HG03025 (cell line): ENCODE data around the gene MKRN1.
"Not testable (repeated sequence)": the region's sequence is repeated elsewhere in the genome, so short reads cannot be mapped to it uniquely, and the experiment has no call there.

Experiments
- ATAC-seq: cut with Tn5 transposase; IDR thresholded peaks from one replicate; pipeline ENCODE4 v1.9.1; 2021; ENCODE audit warnings: mild to moderate bottlenecking, moderate library complexity; ENCODE audit not compliant: unreplicated experiment, low FRiP score

MKRN1 gene

DNA sequence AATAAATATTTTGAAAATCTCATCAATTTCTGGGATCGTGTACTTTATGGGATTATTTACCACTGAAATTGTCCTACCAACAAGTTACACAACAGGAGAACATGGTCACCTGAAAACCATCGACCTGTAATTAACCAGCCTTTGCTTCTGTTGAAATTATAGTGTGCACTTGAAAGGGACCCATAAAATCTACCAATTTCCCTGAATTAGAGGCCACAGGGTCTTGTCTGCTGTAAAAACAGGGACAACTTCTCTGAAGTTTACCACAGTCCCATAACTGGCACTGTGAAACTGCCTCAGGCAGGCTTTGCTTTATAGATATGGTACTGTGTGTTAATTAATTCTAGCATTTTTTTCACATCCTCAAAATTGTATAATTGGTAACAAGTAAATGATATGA, 37.8 kb downstream of the MKRN1 start:
- no peak for ATAC-seq

DNA sequence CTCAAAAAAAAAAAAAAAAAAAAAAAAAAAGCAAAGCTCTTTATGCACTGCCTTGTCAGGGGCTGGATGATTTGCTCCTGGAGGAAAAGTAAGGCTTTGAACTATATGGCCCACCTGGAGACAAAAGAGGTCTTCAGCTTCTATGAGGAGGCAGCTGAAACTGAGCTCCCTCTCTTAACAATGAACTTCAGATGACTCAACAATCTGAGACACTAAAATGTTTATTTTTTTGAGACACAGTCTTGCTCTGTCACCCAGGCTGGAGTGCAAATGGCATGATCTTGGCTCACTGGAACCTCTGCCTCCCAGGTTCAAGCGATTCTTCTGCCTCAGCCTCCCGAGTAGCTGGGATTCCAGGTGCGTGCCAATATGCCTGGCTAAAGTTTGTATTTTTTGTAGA, 38.7 kb downstream of the MKRN1 start:
- ATAC-seq: no peak

DNA sequence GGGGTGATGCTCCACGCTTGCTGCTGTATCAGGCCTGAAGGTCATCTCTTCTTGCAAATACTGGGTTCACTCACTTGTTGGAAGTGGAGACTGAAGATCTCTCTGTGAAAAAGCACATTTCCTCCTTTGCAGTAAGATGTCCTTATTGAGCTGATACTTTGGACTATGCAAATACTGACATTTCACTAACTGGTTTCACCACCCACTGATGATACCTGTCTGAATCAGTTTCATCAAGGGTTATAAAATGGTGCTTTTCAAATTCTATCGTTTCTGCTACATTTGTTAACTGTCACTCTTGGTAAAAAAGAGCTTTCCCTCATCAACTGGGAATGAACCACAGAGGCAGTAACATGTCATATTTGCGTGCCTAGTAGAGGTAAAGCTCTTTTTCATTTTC, 39.9 kb downstream of the MKRN1 start:
- ATAC-seq: no peak

DNA sequence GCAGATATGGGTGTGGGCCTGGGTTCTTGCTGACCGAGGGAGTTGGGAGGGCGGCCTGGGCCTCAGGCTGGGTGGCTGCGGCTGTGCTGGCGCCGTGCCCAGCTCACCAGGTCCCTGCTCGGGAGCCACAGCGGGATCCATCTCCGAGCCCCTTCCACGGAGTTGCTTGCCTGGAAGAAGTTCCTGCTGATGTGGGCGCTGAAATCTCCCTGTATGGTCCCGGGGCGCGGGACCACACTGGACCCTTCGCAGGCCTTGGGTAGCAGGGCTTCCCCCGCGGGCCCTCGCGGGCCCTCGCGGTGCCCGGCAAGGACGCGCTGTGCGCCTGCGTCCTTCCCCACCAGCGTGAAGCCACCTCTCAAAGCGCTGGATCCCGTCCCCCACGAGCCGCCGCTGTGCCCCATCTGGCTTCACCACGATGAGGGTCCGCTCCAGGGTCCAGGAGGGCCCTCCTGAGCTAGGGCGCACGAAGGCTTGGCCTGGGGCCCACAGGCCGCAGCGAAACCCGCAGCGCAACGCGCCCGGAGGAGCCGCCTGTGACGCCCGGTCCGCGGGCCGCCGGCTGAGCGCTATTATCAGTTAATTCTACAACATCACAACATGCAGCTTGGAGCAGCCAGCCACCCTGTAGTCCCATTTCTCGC, 43.9 kb downstream of the MKRN1 start:
- ATAC-seq: no peak

DNA sequence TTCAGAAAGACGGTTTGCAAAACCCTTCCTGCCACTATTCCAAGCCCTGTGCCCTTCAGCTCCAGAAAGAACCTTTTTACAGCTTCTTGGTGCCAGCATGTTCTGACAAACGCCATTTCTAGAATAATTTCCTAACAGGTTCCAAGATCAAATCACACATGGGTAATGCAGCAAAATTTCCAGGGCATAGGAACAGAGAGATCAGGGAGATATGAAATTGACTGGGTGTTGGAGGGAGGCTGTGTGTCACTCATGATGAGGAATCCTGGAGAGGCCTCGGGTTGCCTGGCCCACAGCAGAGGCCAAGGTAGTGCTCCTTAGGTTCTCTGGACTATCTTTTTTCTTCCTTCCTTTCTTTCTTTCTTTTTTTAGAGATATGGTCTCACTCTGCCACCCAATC, 45.9 kb downstream of the MKRN1 start:
- no peak for ATAC-seq

DNA sequence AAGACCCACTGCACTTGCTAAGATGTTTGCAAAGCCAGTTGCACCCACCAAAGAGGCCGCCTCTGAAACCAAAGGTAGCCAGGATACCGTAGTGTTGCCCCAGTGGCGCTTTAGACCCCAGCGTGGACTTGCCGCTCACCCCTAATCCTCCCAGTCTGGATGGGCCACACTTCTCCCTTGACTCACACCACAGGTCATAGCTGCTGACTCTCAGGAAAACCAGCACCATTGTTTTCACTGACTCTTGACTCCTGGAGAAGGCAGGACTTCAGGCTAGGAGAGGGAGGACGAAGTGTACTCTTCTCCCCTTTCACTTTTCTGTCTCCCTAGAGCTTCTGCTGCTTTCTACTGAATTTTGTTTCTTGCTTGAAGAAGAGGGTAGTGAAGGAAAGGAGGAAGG, 53.2 kb downstream of the MKRN1 start:
- ATAC-seq: no peak

DNA sequence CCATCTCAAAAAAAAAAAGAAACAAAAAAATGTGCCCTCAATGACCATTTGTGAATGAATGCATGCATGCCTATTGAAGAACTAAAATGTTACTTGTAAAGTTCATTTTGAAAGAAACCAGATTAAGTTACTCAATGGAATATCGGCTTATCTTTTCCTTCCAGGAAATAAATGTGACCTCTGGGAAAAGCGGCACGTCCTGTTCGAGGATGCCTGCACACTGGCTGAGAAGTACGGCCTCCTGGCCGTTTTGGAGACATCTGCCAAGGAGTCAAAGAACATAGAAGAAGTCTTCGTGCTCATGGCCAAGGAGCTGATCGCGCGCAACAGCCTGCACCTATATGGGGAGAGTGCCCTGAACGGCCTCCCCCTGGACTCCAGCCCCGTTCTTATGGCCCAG, 53.6 kb downstream of the MKRN1 start:
- ATAC-seq: no peak

DNA sequence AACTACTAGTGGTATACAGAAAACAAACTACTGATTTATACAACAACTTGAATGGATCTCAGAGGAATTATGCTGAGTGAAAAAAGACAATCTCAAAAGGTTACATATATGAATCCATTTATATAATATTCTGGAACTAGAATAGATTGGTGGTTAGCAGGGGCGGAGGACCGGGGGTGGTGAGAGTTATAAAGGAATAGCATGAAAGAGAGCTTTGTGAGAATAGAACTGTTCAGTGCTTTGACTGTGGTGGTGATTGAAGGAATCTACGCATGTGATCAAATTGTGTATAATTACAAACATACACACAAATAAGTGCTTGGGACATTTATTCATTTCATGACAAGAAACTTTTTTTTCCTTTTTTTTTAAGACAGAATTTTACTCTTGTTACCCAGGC, 55.8 kb downstream of the MKRN1 start:
- ATAC-seq: no peak

DNA sequence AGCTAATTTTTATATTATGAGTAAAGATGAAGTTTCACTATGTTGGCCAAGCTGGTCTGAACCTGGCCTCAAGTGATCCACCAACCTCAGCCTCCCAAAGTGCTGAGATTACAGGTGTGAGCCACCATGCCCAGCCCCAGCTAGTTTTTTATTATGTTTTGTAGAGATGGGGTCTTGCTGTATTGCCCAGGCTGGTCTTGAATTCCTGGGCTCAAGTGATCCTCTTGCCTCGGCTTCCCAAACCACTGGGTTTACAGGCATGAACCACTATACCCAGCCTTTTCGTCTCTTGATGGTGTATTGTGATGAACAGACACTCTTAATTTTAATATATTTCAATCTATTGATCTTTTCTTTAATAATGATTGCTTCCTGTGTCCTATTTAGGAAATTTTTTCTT, 57.8 kb downstream of the MKRN1 start:
- no peak for ATAC-seq

DNA sequence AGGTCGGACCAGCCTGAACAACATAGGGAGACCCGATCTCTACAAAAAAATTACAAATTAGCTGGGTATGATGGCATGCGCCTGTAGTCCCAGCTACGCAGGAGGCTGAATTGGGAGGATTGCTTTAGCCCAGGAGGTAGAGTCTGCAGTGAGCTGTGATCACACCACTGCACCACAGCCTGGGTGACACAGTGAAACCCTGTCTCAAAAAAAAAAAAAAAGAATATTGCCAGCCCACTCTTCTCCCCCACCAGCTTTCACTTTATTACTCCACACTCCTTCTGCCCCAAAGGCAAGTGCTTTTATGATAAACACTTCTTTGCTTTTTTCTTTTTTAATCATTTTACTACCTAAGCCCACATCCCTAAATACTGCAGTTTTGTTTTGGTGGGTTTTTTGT, 60.7 kb downstream of the MKRN1 start:
- no peak for ATAC-seq

DNA sequence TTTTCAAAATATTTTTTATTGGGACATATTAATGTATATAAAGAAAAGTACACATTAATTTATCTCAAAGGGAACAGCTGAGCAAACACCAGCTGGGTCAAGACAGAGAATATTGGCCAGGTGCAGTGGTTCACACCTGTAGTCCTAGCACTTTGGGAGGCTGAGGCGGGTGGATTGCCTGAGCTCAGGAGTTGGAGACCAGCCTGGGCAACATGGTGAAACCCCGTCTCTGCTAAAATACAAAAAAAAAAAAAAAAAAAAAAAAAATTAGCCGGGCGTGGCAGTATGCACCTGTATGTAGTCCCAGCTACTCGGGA, 61.2 kb downstream of the MKRN1 start:
- ATAC-seq: not testable (repeated sequence)

DNA sequence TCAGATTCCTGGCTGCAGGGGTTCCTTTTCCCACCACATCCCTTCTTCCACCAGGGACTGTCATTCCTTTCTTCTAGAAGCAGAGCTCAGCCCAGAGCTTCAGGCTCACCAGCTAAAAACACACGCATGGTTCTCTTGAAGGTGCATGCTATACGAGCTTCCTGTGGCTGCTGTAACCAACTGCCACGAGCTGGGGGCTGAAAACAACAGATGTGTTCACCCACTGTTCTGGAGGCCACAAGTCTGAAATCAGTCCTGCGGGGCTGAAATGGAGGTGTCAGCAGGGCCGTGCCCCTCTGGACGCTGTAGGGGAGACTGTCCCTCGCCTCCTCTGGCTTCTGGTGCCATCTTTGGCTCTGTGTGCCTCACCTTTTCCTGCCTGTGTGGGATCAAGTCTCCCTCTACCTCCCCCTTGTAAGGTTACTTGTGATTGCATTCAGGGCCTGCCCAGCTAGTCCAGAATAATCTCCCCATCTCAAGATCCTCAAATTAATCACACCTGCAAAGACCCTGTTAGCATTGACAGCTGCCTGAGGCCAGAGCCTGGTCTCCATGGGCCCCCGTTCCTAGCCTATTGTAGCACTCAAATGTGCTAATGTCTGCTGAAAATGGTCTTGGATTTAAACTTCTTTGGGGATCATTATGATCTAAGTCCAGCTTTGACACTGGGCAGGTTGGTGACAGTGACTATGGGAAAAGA, 61.7 kb downstream of the MKRN1 start:
- no peak for ATAC-seq

DNA sequence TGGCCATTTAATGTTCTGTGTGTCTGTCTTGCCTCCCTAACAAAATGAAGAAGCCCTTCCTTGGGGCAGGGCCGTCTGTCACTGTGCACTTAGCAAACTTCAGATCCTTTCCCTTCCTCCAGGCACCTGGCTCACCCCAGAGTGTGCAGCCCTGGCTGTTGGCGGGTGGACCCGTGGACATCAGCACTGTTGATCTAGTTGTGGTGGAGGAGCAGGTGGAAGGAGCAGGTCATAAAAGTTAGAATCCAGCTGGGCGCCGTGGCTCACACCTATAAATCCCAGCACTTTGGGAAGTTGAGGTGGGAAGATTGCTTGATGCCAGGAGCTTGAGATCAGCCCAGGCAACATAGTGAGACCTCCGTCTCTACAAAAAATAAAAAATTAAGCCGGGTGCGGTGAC, 62.7 kb downstream of the MKRN1 start:
- ATAC-seq: no peak

DNA sequence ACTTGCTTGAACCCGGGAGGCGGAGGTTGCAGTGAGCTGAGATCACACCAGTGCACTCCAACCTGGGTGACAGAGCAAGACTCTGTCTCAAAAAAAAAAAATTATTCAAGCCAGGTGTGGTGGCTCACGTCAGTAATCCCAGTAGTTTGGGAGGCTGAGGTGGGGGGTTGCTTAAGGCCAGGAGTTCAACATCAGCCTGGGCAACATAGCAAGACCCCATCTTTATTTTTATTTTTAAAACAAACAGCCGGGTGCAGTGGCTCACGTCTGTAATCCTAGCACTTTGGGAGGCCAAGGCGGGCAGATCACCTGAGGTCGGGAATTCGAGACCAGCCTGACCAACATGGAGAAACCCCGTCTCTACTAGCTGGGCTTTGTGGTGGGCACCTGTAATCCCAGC, 63.5 kb downstream of the MKRN1 start:
- ATAC-seq: not testable (repeated sequence)

DNA sequence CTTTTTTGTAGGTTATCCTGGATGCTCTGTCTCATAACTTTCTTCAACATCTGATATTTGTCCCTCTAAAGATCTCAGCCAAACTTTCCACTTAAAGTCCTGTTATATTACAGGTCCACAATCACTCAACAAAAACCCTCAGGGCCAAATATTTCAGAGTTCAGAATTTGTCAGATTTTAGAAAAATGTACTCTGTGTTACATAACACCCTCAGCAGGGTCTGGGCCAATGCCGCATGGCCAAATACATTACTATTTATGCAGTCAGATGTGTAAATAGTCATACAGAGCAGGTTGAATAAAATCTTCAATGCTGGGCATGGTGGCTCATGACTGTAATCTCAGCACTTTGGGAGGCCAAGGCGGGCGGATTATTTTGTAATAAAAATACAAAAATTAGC, 63.9 kb downstream of the MKRN1 start:
- no peak for ATAC-seq

DNA sequence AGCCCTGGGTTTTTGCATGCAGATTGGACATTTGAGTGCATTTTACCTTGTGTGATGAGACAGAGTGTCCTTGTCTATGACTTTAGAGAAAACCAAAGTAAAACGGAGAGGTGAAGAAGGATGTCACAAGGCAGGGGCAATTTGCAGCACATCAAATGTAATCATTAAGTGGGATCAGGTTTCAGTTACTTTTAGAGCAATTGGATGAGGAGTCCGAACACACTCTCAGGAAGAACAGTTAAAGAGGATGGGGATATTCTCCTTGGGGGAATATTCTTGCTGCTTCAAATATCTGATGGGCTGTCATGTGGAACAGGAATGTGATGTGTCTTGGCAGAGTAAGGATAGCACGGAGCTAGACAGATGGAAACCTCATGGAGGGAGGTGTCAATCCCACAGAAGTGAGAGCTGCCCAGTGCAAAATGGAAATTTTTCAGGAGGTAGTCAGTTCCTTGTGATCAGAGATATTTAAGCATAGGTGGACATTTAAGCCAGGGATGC, 74.7 kb downstream of the MKRN1 start:
- no peak for ATAC-seq

DNA sequence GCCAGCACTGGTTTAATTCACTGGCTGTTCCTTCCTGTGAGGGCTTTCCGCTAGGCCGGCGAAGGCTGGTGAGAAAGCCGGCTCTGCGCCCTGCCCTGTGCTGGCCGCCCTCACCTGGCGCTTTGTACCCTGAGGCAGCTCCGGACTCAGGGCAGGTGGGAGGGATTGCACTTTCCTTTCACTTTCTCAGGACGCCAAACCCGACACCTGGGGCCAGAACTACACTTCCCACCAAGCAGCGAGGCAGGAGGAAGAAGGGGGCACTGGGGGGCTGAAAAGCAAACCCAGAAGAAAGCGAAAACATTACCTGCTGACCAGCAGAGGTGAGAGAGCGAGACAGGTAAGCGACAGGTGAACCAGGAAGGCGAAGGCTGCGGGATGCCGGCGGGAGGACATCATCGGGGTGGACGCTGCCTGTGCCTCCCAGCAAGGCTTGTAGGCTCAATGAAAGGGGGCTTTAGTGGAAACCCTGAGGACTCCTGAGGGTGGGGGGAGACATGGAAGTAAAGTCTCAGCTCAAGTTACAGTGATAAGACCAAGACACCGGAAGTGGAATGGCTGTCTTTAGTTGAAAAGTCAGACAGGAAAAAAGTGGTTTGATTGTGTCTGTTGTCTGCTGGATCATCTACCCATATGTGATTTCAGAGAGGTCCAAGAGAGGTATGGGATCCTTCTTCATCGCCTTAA, 75.3 kb downstream of the MKRN1 start, which contains the start of gene RAB19:
RAB19 (plus strand) TSS at position 181 of the 687 bp plus-strand sequence. CDS start 3,589 bp downstream, outside the sequence.
- peak; percentile 63 for ATAC-seq
